Large intestine (tissue), 3 donors: ENCODE results near the gene PLPP3. TPM values are rescaled to one million over a fixed set of nuclear protein-coding genes. Genes with fewer than 3 reads are reported as not detected.

Experiments used
- DNase-seq, 2 donors: peaks; one replicate each; pipeline versions ENCODE4 v3.0.0 to v3.0.0-alpha.2; 2013
- H3K27ac ChIP-seq: one replicate; pipeline ENCODE4 v1.5.1; 2013; ENCODE audit warnings: low read length
- H3K27me3 ChIP-seq: 2 replicates; pipeline ENCODE4 v1.6.1; 2013; ENCODE audit warnings: low read length; ENCODE audit not compliant: control insufficient read depth, insufficient read depth
- H3K36me3 ChIP-seq: 2 replicates; pipeline ENCODE4 v1.6.1; 2013; ENCODE audit warnings: low read length; ENCODE audit not compliant: control insufficient read depth, insufficient read depth
- H3K4me1 ChIP-seq: one replicate; pipeline ENCODE4 v1.6.1; 2013; ENCODE audit warnings: low read length; ENCODE audit not compliant: control insufficient read depth, insufficient read depth
- H3K4me3 ChIP-seq: one replicate; pipeline ENCODE4 v1.5.1; 2013; ENCODE audit warnings: low read length
- H3K9me3 ChIP-seq: one replicate; pipeline ENCODE4 v1.6.1; 2013; ENCODE audit warnings: mild to moderate bottlenecking, low read depth, low read length, moderate library complexity; ENCODE audit not compliant: control insufficient read depth
- WGBS: methylation state at CpG from one replicate; pipeline ENCODE4 v1.1.5; 2013; ENCODE audit warnings: low lambda C conversion rate; ENCODE audit not compliant: insufficient coverage; 5-methylcytosine and 5-hydroxymethylcytosine counted together
- polyA plus RNA-seq: library from polyadenylated mRNA; unstranded; fragments of 120-200 nt; gene quantifications from one replicate; pipeline ENCODE4 v1.2.1, GENCODE V29; 2013

PLPP3 gene
- polyA plus RNA-seq, 1 donor, result 74.8 TPM

GRCh38 chr1:56502700-56503245 lies 76.6 kb downstream of the PLPP3 start:
- Histone ChIP-seq H3K27ac (no peak overlapping the region), H3K36me3 (peaks cover 58% of the 10 kb centered on the region), H3K4me3 (no peak overlapping the region), H3K27me3 (no peaks in the 10 kb centered on the region), H3K4me1 (peaks cover 24% of the 10 kb centered on the region), H3K9me3 (no peaks in the 10 kb centered on the region)
- WGBS, result no CpG with 5 or more reads among the region's 7 CpGs
- no peak for DNase-seq

- Histone ChIP-seq H3K9me3 (no peaks in the 10 kb centered on the region), H3K27me3 (no peaks in the 10 kb centered on the region), H3K4me1 (peaks cover 15% of the 10 kb centered on the region), H3K27ac (no peak overlapping the region), H3K4me3 (no peak overlapping the region), H3K36me3 (peaks cover 56% of the 10 kb centered on the region)
- WGBS, result no CpG with 5 or more reads among the region's 3 CpGs
- DNase-seq, result no peak
Observed at GRCh38 chr1:56501888-56502287, 77.5 kb downstream of the PLPP3 start.

GRCh38 chr1:56501426-56501825 lies 77.9 kb downstream of the PLPP3 start:
- WGBS, result 25% methylated on average over 1 of the region's 1 CpG
- DNase-seq, result no peak
- no peaks in the 10 kb centered on the region for H3K27me3 ChIP-seq
- no peaks in the 10 kb centered on the region for H3K9me3 ChIP-seq
- H3K4me1 ChIP-seq, result peaks cover 11% of the 10 kb centered on the region
- H3K27ac ChIP-seq, result no peak overlapping the region
- no peak overlapping the region for H3K4me3 ChIP-seq
- peaks cover 59% of the 10 kb centered on the region for H3K36me3 ChIP-seq

DNA sequence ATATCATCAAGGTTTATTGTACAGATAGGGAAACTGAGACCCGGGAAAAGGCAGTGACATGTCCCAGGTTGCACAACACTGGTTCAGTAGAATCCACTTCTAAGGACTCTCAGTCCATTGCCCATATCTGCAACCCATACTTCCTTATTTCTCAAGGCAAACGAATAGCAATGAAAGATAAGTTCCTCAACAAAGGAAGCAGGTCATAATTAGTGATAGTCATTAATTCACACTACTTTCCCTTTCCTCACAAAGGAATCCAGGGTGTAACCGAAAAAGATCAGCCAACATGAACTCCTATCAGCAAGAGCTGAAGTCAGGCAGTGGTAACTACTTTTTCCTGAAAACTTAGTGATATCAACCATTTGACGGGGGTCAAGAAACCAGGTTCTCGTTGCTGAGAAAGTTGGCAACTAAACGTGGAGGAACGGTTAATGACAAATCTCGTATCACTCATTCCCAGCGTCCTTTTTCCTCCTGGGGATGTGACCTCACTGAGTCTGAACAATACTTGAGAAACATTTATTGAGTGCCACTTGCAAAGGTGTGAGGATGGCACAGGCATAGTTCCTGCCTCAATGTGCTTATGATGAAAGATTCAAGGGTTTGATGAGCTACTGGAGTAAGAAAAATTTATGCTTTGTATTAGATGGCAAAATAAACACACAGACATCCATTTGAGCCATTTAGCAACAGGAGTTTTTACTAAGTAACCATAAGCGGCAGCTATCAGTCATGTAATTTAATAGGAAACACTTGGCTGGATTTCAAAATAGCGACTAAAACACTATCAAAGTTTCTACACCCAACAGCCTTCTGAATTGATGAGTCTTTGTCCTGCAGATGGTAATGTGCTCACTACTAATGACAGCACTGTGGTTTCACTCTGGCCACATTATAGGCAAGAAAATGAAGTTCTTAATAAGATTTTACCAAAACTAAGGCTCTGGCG lies 82.3 kb downstream of the PLPP3 start:
- WGBS, result no CpG with 5 or more reads among the region's 12 CpGs
- Histone ChIP-seq H3K27me3 (no peaks in the 10 kb centered on the region), H3K36me3 (peaks cover 59% of the 10 kb centered on the region), H3K4me1 (no peaks in the 10 kb centered on the region), H3K9me3 (no peaks in the 10 kb centered on the region), H3K4me3 (no peak overlapping the region), H3K27ac (no peak overlapping the region)
- peak in 1 of 2 donors; percentile 33 for DNase-seq

DNA sequence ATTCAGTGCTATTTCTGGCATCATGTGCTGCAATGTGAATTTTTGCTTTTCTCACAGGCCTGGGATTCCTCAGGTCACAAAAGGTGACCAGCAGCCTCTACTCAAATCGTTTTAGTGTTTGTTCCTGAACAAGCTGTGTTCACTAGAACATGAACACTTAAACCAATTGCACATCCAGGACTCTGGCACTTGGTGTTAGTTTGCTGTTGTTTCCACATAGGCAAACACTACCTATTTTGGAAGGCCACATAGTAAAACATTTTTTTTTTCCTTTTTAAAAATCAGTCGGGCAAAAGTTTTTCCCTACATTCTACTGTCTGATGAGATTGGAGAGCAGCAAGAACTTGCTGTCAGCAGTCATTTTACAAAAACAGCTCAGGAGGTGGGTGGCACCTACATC lies 83.2 kb downstream of the PLPP3 start:
- no peak for DNase-seq

DNA sequence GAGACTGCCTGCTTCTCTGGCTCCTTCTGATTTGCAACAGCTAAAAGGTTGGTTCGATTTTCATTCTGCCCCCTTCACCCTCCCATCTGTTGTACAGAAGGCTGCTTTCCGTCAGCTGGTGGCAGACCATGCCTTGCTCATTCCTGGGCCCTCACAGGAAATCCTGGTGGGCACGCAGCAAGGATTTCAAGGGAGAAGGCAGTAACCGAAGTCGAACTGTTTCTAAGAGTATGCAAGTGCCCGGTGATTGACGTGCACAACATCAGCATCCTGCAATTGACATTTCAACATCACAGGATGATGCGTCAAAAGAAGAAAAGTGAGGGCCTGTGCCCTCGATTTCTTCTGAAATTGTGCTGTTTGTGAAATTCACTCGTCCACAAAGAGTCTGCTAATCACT lies 83.8 kb downstream of the PLPP3 start:
- Histone ChIP-seq H3K27me3 (no peaks in the 10 kb centered on the region), H3K4me3 (no peak overlapping the region), H3K4me1 (no peaks in the 10 kb centered on the region), H3K9me3 (no peaks in the 10 kb centered on the region), H3K27ac (no peak overlapping the region), H3K36me3 (peaks cover 55% of the 10 kb centered on the region)
- no peak for DNase-seq
- WGBS, result no CpG with 5 or more reads among the region's 10 CpGs

More for the DNA sequence above, 83.2 kb downstream of the PLPP3 start:
- H3K36me3 ChIP-seq, result peaks cover 55% of the 10 kb centered on the region
- WGBS, result no CpG with 5 or more reads among the region's 2 CpGs
- H3K4me1 ChIP-seq, result no peaks in the 10 kb centered on the region
- H3K27me3 ChIP-seq, result no peaks in the 10 kb centered on the region
- no peak overlapping the region for H3K4me3 ChIP-seq
- H3K9me3 ChIP-seq, result no peaks in the 10 kb centered on the region
- H3K27ac ChIP-seq, result no peak overlapping the region

DNA sequence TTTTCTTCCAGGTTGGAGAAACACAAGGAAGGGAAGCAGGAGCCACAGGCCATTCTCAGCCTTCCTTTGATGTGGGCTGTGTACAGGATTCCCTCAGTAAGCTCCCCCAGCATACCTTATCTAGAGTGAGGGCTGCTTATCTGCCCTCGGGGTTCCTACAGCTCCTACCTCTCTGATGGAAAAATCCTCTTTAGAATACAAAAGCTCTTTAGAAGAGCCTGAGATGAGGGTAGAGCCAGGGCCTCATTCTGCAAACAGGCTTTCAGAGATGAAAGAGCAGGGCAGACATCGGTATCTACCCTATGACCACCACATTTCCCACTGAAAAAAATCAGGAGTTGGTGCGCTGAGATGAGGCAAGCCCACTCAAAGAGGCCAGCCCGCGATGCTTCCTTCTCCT lies 85.1 kb downstream of the PLPP3 start:
- Histone ChIP-seq H3K36me3 (peaks cover 47% of the 10 kb centered on the region), H3K4me1 (no peaks in the 10 kb centered on the region), H3K27me3 (no peaks in the 10 kb centered on the region), H3K27ac (peak overlapping the region; percentile 20), H3K4me3 (no peak overlapping the region), H3K9me3 (no peaks in the 10 kb centered on the region)
- peak in 1 of 2 donors; percentile 55 for DNase-seq
- WGBS, result 28% methylated on average over 3 of the region's 5 CpGs

DNA sequence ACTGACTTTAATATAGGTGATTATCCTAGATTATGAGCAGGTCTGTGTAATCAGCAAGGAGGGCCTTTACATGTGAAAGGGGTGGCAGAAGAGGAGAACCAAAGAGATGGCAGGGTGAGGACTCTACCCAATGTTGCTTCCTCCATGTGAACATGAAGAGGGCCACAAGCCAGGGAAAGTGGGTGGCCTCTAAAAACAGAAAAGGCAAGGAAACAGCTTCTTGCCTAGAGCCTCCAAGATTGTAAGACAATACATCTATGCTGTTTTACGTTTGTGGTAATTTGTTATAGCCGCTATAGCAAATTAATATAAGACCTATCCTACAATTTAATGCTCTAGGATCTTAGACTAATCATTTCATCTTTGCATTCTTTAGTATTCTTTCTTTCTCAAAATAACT lies 85.5 kb downstream of the PLPP3 start:
- DNase-seq, result no peak
- peak overlapping the region; percentile 20 for H3K27ac ChIP-seq
- WGBS, result 71% methylated on average over 2 of the region's 2 CpGs

DNA sequence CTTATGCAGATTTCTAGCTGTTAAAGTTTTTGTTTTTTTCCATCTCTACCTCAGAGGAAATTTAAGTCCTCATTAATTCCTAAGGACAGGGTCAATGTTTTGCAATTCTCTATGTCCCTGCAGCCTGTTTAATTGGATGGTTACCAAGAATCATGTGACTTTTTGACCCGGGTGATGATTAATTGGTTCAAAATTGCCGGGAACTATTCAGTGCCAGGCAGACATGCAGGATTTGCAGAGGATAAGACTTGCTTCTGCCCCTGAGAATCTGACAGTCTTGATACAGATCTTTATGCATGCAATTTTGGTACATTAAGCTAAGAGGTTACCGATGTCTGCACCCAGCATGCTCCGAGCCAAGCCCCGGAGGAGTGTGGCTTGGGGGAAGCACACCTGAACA lies 87.9 kb downstream of the PLPP3 start:
- H3K27ac ChIP-seq, result no peak overlapping the region
- H3K36me3 ChIP-seq, result peaks cover 37% of the 10 kb centered on the region

More for the DNA sequence above, 85.5 kb downstream of the PLPP3 start:
- peaks cover 46% of the 10 kb centered on the region for H3K36me3 ChIP-seq
- H3K4me1 ChIP-seq, result no peaks in the 10 kb centered on the region
- no peaks in the 10 kb centered on the region for H3K27me3 ChIP-seq
- H3K9me3 ChIP-seq, result no peaks in the 10 kb centered on the region
- no peak overlapping the region for H3K4me3 ChIP-seq

DNA sequence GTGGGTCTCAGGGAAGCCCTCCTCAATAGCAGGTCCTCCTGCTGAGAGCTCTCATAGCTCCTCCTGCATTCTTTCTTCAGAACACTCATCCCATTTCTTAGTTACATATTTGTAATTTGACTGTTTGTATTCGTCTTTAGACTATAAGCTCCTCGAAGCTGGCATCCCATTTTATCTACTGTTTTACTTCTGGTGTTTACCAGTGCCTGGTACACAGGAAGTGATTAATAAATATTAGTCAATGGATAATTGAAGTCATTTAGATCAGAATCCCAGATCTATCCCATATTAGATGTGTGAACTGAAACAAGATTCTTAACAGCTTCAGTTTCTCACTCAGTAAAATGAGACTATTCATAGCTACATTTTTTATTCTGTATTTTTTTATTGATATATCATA lies 88.7 kb downstream of the PLPP3 start:
- H3K27me3 ChIP-seq, result no peaks in the 10 kb centered on the region
- H3K9me3 ChIP-seq, result no peaks in the 10 kb centered on the region
- no peak overlapping the region for H3K4me3 ChIP-seq
- 100% methylated on average over 1 of the region's 2 CpGs for WGBS
- peaks cover 29% of the 10 kb centered on the region for H3K36me3 ChIP-seq
- H3K4me1 ChIP-seq, result no peaks in the 10 kb centered on the region
- no peak for DNase-seq
- no peak overlapping the region for H3K27ac ChIP-seq

More for the DNA sequence above, 87.9 kb downstream of the PLPP3 start:
- Histone ChIP-seq H3K4me1 (no peaks in the 10 kb centered on the region), H3K27me3 (no peaks in the 10 kb centered on the region), H3K4me3 (no peak overlapping the region), H3K9me3 (no peaks in the 10 kb centered on the region)
- DNase-seq, result no peak
- WGBS, result no CpG with 5 or more reads among the region's 5 CpGs
